OCI-LY1 (cell line): ENCODE results near the gene CCDC190.
"Not testable (repeated sequence)": the region's sequence is repeated elsewhere in the genome, so short reads cannot be mapped to it uniquely, and the experiment has no call there.

Source experiments
- CTCF ChIP-seq: fragments of 200-600 bp; sonication (generic), shearing (Covaris generic); IDR thresholded peaks from 2 replicates; pipeline ENCODE4 v1.5.1; 2017; ENCODE audit warnings: mild to moderate bottlenecking, antibody characterized with exemption, low read length, moderate library complexity, mixed read lengths
- EZH2 ChIP-seq: fragments of 200-600 bp; sonication (generic), shearing (Covaris generic); IDR thresholded peaks from 2 replicates; pipeline ENCODE4 v1.8.0; 2017; ENCODE audit warnings: borderline replicate concordance, mixed run types, mild to moderate bottlenecking, antibody characterized with exemption, low read length, moderate library complexity, mixed read lengths

- not testable (repeated sequence) for TF ChIP-seq CTCF, EZH2
Measured at GRCh38 chr1:162818136-162818535, 42.8 kb downstream of the CCDC190 start.
